Measurements from ENCODE around the gene G2E3.
"Not testable (repeated sequence)": the region's sequence is repeated elsewhere in the genome, so short reads cannot be mapped to it uniquely, and the experiment has no call there.

G2E3 gene

GRCh38 chr14:30558675-30559555, at the start of gene G2E3:
TSS of gene G2E3 (plus strand) at chr14:30559158. CDS start at chr14:30581080, 21,922 bp downstream.
- peak; percentile 93 for DNase-seq

GRCh38 chr14:30517737-30518136, 41.2 kb upstream of the G2E3 start:
- no peak for DNase-seq

GRCh38 chr14:30518867-30519560, 39.9 kb upstream of the G2E3 start:
- no peak for DNase-seq

GRCh38 chr14:30519961-30520360, 39.0 kb upstream of the G2E3 start:
- DNase-seq, result no peak

GRCh38 chr14:30520536-30520935, 38.4 kb upstream of the G2E3 start:
- DNase-seq, result no peak

GRCh38 chr14:30521899-30522736, 36.8 kb upstream of the G2E3 start:
- no peak for DNase-seq

GRCh38 chr14:30525833-30526232, 33.1 kb upstream of the G2E3 start:
- DNase-seq, result no peak

GRCh38 chr14:30527196-30527595, 31.8 kb upstream of the G2E3 start:
- no peak for DNase-seq

- no peak for DNase-seq
Observed at GRCh38 chr14:30528119-30528518, 30.8 kb upstream of the G2E3 start.

GRCh38 chr14:30528778-30529642, 29.9 kb upstream of the G2E3 start:
- DNase-seq, result no peak

GRCh38 chr14:30532264-30532663, 26.7 kb upstream of the G2E3 start:
- no peak for DNase-seq

GRCh38 chr14:30533126-30533525, 25.8 kb upstream of the G2E3 start:
- no peak for DNase-seq

GRCh38 chr14:30541318-30541717, 17.6 kb upstream of the G2E3 start:
- no peak for DNase-seq

- not testable (repeated sequence) for DNase-seq
Observed at GRCh38 chr14:30546735-30547134, 12.2 kb upstream of the G2E3 start.

GRCh38 chr14:30547388-30548048, 11.4 kb upstream of the G2E3 start:
- DNase-seq, result no peak

- DNase-seq, result no peak
Observed at GRCh38 chr14:30550335-30550734, 8.6 kb upstream of the G2E3 start.

GRCh38 chr14:30551460-30551859, 7.5 kb upstream of the G2E3 start:
- no peak for DNase-seq

- DNase-seq, result peak; percentile 37
Observed at GRCh38 chr14:30553311-30553989, 5.5 kb upstream of the G2E3 start.

- no peak for DNase-seq
Observed at GRCh38 chr14:30558362-30558674, 640 bp upstream of the G2E3 start.

GRCh38 chr14:30559638-30560091, 707 bp downstream of the G2E3 start:
- no peak for DNase-seq

- DNase-seq, result no peak
Observed at GRCh38 chr14:30560581-30560980, 1.6 kb downstream of the G2E3 start.

Measured in activated CD4-positive, alpha-beta T cell treated with anti-CD3 and anti-CD28 coated beads for 48 hours (primary cell).